Measurements from ENCODE around the gene RAB3B.

- no peak for TF ChIP-seq ZNF449 (CRISPR knock-in tag; IDR thresholded peaks at IDR 0.05)
- TF ChIP-seq PHB2 (IDR thresholded peaks at IDR 0.05; ENCODE audit: low read depth), result no peak
- no peak for TF ChIP-seq ZSCAN32 (CRISPR knock-in tag; IDR thresholded peaks at IDR 0.05)
- TF ChIP-seq ZNF140 (CRISPR knock-in tag; IDR thresholded peaks at IDR 0.05), result no peak
- no peak for TF ChIP-seq TAF1 (IDR thresholded peaks at IDR 0.05; ENCODE audit: control insufficient read depth, extremely low read depth, insufficient read depth, low read length, severe bottlenecking)
- TF ChIP-seq ELK3 (CRISPR knock-in tag; IDR thresholded peaks at IDR 0.05), result no peak
- TF ChIP-seq ZKSCAN1 (IDR thresholded peaks at IDR 0.05; ENCODE audit: low read depth, low read length), result no peak
- no peak for TF ChIP-seq ZNF143 (CRISPR knock-in tag; IDR thresholded peaks at IDR 0.05)
- TF ChIP-seq SOX6 (IDR thresholded peaks at IDR 0.05), result no peak
Observed at GRCh38 chr1:51858892-51859291, 131.6 kb downstream of the RAB3B start.
